Small intestine (tissue), 7 donors: ENCODE data around the gene DES. TPM values are rescaled to one million over a fixed set of nuclear protein-coding genes. Genes with fewer than 3 reads are reported as not detected.

Experiments used
- DNase-seq, 2 donors: peaks; one replicate each; pipeline versions ENCODE4 v3.0.0 to v3.0.0-alpha.2; 2013
- FAIRE-seq: peaks from 2 replicates; lab custom pipeline; 2012; peaks lifted over from hg19 to GRCh38; lab: Jason Lieb, UNC
- H3K27ac ChIP-seq, 3 donors: one replicate each; pipeline ENCODE4 v1.5.1; 2013; ENCODE audit warnings: low read length in 2 of 3, mild to moderate bottlenecking in 2 of 3, control low read depth in 1 of 3, inconsistent platforms in 1 of 3, low read depth in 1 of 3, moderate library complexity in 1 of 3
- H3K27me3 ChIP-seq, 3 donors: one replicate each; pipeline ENCODE4 v1.6.1; 2013; ENCODE audit warnings: low read length in 3 of 3, inconsistent platforms in 1 of 3; ENCODE audit not compliant: control insufficient read depth in 3 of 3, insufficient read depth in 3 of 3
- H3K36me3 ChIP-seq, 3 donors: one replicate each; pipeline ENCODE4 v1.6.1; 2013; ENCODE audit warnings: low read length in 3 of 3, inconsistent platforms in 1 of 3, low read depth in 1 of 3, mild to moderate bottlenecking in 1 of 3, moderate library complexity in 1 of 3; ENCODE audit not compliant: control insufficient read depth in 3 of 3, insufficient read depth in 2 of 3
- H3K4me1 ChIP-seq, 3 donors: one replicate each; pipeline ENCODE4 v1.6.1; 2013; ENCODE audit warnings: low read length in 2 of 3, inconsistent platforms in 1 of 3, low read depth in 1 of 3, mild to moderate bottlenecking in 1 of 3, moderate library complexity in 1 of 3; ENCODE audit not compliant: control insufficient read depth in 3 of 3, insufficient read depth in 2 of 3
- H3K4me3 ChIP-seq, 3 donors: one replicate each; pipeline ENCODE4 v1.5.1; 2013; ENCODE audit warnings: low read length in 3 of 3, control low read depth in 1 of 3, inconsistent platforms in 1 of 3, low read depth in 1 of 3, mild to moderate bottlenecking in 1 of 3, moderate library complexity in 1 of 3
- H3K9me3 ChIP-seq, 2 donors: one replicate each; pipeline ENCODE4 v1.6.1; 2013; ENCODE audit warnings: low read depth in 1 of 2, low read length in 1 of 2; ENCODE audit not compliant: control insufficient read depth in 2 of 2, insufficient read depth in 1 of 2
- WGBS, 3 donors: extraction: QIAGEN DNeasy Blood & Tissue Kit; methylation state at CpG; one replicate each; pipeline ENCODE4 v1.1.7; 2013; 5-methylcytosine and 5-hydroxymethylcytosine counted together
- polyA plus RNA-seq, 4 donors: library from polyadenylated mRNA; stranded (reverse) in 3 of 4; unstranded in 1 of 4; fragments of 200-250 nt in 3 of 4; fragments of 120-200 nt in 1 of 4; gene quantifications; one replicate each; pipeline versions ENCODE4 v1.2.1 to v1.2.3, GENCODE V29; 2013
- donor health status: healthy with polysubstance abuse.
- donor health status: control.
- donor health status: control.
- donor health status: Bipolar disorder and iron deficiency.
- donor health status: healthy.

DES gene
- polyA plus RNA-seq, 4 donors = 24.6 to 178 (median 67.4) TPM

- no peak overlapping the region for H3K27ac ChIP-seq
These were observed 57.1 kb downstream of the DES start for GRCh38 chr2:219475278-219475677.

GRCh38 chr2:219475697-219476651 is 57.8 kb downstream of the DES start:
- Histone ChIP-seq H3K27ac (no peak overlapping the region), H3K36me3 (peaks cover 0 to 9% (median 0%) of the 10 kb centered on the region in 3 donors), H3K9me3 (no peaks in the 10 kb centered on the region), H3K27me3 (peaks cover 0 to 8% (median 0%) of the 10 kb centered on the region in 3 donors), H3K4me1 (no peaks in the 10 kb centered on the region), H3K4me3 (no peak overlapping the region)
- peak; percentile 69 to 82 for DNase-seq
- 33 to 38% (median 35%) methylated on average over 14 of the region's 14 CpGs for WGBS, 3 donors
- FAIRE-seq = no peak

More at GRCh38 chr2:219475278-219475677, 57.1 kb downstream of the DES start:
- DNase-seq (no peak), FAIRE-seq (no peak)
- WGBS, 3 donors = 34 to 59% (median 45%) methylated on average over 6 of the region's 6 CpGs
- Histone ChIP-seq H3K36me3 (peaks cover 0 to 9% (median 0%) of the 10 kb centered on the region in 3 donors), H3K4me1 (no peaks in the 10 kb centered on the region), H3K9me3 (no peaks in the 10 kb centered on the region), H3K27me3 (peaks cover 0 to 8% (median 0%) of the 10 kb centered on the region in 3 donors), H3K4me3 (no peak overlapping the region)

Other genes starting within 250 kb of the DES start
- gene SLC23A3, start 248.3 kb upstream of the DES start, polyA plus RNA-seq = 10 to 100 TPM in 3 of 4 donors, 1 to 10 TPM in 1; 4.3 to 26.6 (median 12.1) TPM
- gene CNPPD1, start 241.5 kb upstream of the DES start, polyA plus RNA-seq = 10 to 100 TPM; 54.6 to 86.7 (median 72.2) TPM
- 100 to 1,000 TPM in 1 of 4 donors, 10 to 100 TPM in 3; 36.2 to 101 (median 54.5) TPM for gene RETREG2, start 240.1 kb upstream of the DES start, polyA plus RNA-seq
- 100 to 1,000 TPM in 2 of 4 donors, 10 to 100 TPM in 2; 46.9 to 182 (median 101) TPM for gene ZFAND2B, start 211.6 kb upstream of the DES start, polyA plus RNA-seq
- gene ABCB6, start 199.4 kb upstream of the DES start, polyA plus RNA-seq = 10 to 100 TPM; 37.7 to 49.2 (median 43.0) TPM
- gene ATG9A, start 188.7 kb upstream of the DES start, polyA plus RNA-seq = 10 to 100 TPM in 3 of 4 donors, 1 to 10 TPM in 1; 8.1 to 44.1 (median 23.5) TPM
- 10 to 100 TPM; 20.2 to 62.7 (median 36.7) TPM for gene ANKZF1, start 188.6 kb upstream of the DES start, polyA plus RNA-seq
- gene GLB1L, start 172.9 kb upstream of the DES start, polyA plus RNA-seq = 10 to 100 TPM in 1 of 4 donors, 1 to 10 TPM in 3; 3.1 to 36.1 (median 4.3) TPM
- gene STK16, start 172.9 kb upstream of the DES start, polyA plus RNA-seq = 10 to 100 TPM; 31.1 to 53.4 (median 42.6) TPM
- under 1 TPM in 2 of 4 donors, not detected in 2; 0.06 to 0.67 TPM for gene TUBA4B, start 165.1 kb upstream of the DES start, polyA plus RNA-seq
- 10 to 100 TPM; 42.1 to 62.0 (median 49.8) TPM for gene TUBA4A, start 164.5 kb upstream of the DES start, polyA plus RNA-seq
- 10 to 100 TPM; 43.3 to 65.8 (median 57.7) TPM for gene DNAJB2, start 139.0 kb upstream of the DES start, polyA plus RNA-seq
- 1 to 10 TPM in 3 of 4 donors, not detected in 1; 1.6 to 9.4 (median 4.1) TPM for gene PTPRN, start 109.0 kb upstream of the DES start, polyA plus RNA-seq
- under 1 TPM in 2 of 4 donors, not detected in 2; 0.16 to 0.28 TPM for gene RESP18, start 85.6 kb upstream of the DES start, polyA plus RNA-seq
- 100 to 1,000 TPM in 3 of 4 donors, 10 to 100 TPM in 1; 98.2 to 200 (median 165) TPM for gene DNPEP, start 30.5 kb upstream of the DES start, polyA plus RNA-seq
- gene SPEG, start 16.5 kb downstream of the DES start, polyA plus RNA-seq = 10 to 100 TPM in 1 of 4 donors, 1 to 10 TPM in 2, under 1 TPM in 1; 0.45 to 15.7 (median 5.3) TPM
- 10 to 100 TPM; 52.6 to 63.5 (median 61.3) TPM for gene GMPPA, start 80.5 kb downstream of the DES start, polyA plus RNA-seq
- under 1 TPM in 2 of 4 donors, not detected in 2; 0.04 to 0.10 TPM for gene ASIC4, start 96.1 kb downstream of the DES start, polyA plus RNA-seq
- gene CHPF, start 125.4 kb downstream of the DES start, polyA plus RNA-seq = 10 to 100 TPM in 3 of 4 donors, 1 to 10 TPM in 1; 8.7 to 96.1 (median 50.4) TPM
- 10 to 100 TPM in 2 of 4 donors, 1 to 10 TPM in 2; 1.8 to 23.5 (median 14.8) TPM for gene TMEM198, start 125.7 kb downstream of the DES start, polyA plus RNA-seq
- 10 to 100 TPM in 3 of 4 donors, 1 to 10 TPM in 1; 4.5 to 97.4 (median 15.4) TPM for gene OBSL1, start 153.2 kb downstream of the DES start, polyA plus RNA-seq
- gene INHA, start 153.9 kb downstream of the DES start, polyA plus RNA-seq = under 1 TPM in 2 of 4 donors, not detected in 2; 0.18 to 0.78 TPM
- 10 to 100 TPM; 20.4 to 38.9 (median 23.2) TPM for gene STK11IP, start 179.5 kb downstream of the DES start, polyA plus RNA-seq
- gene SLC4A3, start 209.3 kb downstream of the DES start, polyA plus RNA-seq = 1 to 10 TPM in 3 of 4 donors, not detected in 1; 1.0 to 2.2 (median 1.1) TPM